HG03097 (cell line): ENCODE measurements around the gene SERPINB7.
"Not testable (repeated sequence)": the region's sequence is repeated elsewhere in the genome, so short reads cannot be mapped to it uniquely, and the experiment has no call there.

Source experiments
- ATAC-seq: cut with Tn5 transposase; IDR thresholded peaks from one replicate; pipeline ENCODE4 v1.9.1; 2021; ENCODE audit not compliant: unreplicated experiment, low FRiP score

The SERPINB7 gene

GRCh38 chr18:63775166-63775730, at the start of gene SERPINB7:
Gene SERPINB7, plus strand, starts transcription at chr18:63775418. Its CDS starts 6,955 bp downstream, at chr18:63782373.
- no peak for ATAC-seq

DNA sequence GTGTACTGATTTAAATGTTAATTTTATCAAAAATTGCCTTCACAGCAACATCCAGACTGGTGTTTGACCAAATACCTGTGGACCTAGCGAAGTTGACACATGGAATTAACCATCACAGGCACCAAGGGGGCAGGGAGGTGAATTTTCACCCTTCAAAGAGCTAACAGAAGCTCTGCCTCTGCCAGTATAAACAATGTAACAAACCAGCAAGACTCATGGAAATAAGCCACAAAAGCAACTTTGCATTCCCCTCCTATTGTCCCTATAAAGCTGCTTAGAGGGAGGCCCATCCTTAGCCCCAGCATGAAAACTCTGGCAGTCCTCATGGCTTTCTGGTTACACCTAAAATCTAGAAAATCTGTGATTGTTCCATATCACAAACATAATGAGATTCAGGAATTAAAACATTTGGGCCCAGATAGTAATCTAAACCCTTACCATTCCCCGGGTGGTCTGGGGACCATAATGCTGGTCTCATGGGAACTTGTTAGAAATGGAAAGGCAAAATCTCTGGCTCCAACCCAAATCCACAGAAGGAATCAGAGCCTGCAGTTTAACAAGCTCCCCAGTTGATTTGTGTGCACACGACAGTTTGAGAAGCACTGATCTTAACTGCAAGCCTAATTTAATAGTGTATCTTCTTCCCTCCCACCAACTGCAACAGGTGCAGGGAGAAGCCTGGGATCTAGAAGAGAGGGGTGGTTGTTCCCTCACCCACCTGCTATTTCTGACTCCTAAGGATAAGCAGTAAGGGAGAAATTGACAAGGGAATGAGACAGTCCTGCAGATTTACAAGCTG, 49.3 kb upstream of the SERPINB7 start:
- no peak for ATAC-seq

GRCh38 chr18:63730773-63731172, 44.4 kb upstream of the SERPINB7 start:
- ATAC-seq, result no peak

- ATAC-seq, result no peak
Measured at GRCh38 chr18:63731215-63731614, 44.0 kb upstream of the SERPINB7 start.

DNA sequence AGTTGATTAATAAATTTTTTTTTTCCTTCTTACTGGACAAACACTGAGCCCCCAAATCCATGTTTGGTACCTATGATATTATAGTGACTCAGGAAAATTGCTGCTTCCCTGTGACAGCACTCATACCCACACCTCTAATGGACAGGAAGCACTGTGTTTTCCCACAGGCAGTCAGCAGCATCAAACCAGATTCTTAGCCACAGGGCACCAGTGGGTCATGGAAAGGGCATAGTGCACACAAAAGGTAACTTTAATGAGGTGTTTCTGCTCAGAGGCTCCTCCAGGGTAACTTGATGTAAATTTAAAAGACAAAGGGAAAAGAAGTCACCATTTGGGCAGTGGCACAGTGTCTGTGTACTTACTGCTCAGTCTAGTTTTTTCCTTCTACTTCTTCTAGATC, 38.3 kb upstream of the SERPINB7 start:
- no peak for ATAC-seq

- ATAC-seq, result no peak
Measured at GRCh38 chr18:63741769-63742168, 33.4 kb upstream of the SERPINB7 start.

- no peak for ATAC-seq
Measured at GRCh38 chr18:63747006-63747405, 28.2 kb upstream of the SERPINB7 start.

GRCh38 chr18:63749489-63749888, 25.7 kb upstream of the SERPINB7 start:
- ATAC-seq, result no peak

GRCh38 chr18:63752636-63753035, 22.6 kb upstream of the SERPINB7 start:
- no peak for ATAC-seq

DNA sequence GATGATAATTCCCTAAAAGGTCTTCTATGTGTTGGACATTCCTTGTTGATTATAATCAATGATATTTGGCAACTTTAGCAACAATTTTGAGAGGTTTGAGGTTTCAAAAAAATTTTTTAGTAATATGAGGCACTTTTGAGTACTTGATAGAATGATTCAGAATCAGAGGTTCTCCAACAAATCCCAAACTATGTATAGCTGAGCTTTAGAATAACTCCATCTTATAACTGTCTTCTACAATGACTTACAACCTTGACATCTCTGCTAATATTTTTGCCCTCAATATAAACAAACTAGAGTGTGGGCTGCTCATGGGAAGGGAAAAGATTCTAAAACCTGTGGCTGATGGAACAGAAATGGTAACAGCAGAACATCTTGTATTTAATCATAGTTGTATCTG, 21.5 kb upstream of the SERPINB7 start:
- no peak for ATAC-seq

- ATAC-seq, result no peak
Measured at GRCh38 chr18:63757541-63757940, 17.7 kb upstream of the SERPINB7 start.

- ATAC-seq, result no peak
Measured at GRCh38 chr18:63758615-63759240, 16.5 kb upstream of the SERPINB7 start.

GRCh38 chr18:63759786-63760185, 15.4 kb upstream of the SERPINB7 start:
- not testable (repeated sequence) for ATAC-seq

DNA sequence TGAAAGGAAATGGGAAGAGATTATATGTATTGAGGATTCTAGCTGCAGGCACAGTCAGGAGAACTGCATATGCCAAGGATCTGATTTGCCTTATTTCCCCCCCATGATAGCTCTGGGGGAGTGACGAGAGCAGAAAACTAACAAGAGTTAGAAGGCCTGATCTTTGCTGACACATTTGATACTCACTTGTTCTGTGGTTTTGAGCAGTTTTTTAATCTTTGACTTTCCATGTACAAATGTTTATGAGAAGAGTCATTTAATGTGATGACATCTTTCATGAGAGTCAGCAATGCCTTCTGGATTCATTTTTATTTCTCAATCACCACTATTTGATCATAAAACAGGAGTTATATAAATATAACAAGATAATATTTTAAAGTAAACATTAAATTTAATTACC, 12.7 kb upstream of the SERPINB7 start:
- no peak for ATAC-seq

DNA sequence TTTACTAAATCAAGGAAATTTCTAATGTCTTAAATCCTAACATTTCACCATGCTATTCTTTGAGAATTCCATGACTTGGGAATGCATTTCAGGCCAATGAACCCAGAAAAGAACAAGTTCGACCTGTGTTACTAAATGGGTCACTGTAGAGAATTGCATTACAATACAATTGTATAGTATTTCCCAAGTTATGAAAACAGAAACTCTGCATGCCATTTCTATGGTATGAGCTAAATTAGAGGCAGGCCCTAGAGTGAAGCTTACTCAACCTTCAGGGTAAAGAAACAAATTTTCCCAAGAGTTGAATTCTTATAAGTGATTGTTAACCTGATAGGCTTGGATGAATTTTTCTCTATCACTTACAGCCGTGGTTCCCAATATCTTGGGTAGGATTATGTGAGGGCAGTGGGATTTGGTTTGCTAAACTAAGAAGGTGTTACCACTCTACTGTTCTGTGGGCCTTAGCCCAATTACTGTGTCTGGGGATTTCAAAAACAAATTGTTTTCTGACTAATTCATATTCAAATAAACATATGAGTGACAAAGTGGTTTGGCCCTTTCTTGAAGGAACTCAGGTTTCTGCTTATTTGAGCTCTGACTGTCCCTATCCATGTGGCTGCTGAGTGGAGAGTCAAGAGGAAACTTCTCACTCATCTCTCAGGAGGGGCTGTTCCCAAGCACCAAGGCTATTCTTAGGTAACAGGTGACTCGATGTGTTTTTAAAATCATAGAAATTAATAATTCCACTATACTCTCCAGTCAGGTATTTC, 11.2 kb upstream of the SERPINB7 start:
- ATAC-seq, result no peak

DNA sequence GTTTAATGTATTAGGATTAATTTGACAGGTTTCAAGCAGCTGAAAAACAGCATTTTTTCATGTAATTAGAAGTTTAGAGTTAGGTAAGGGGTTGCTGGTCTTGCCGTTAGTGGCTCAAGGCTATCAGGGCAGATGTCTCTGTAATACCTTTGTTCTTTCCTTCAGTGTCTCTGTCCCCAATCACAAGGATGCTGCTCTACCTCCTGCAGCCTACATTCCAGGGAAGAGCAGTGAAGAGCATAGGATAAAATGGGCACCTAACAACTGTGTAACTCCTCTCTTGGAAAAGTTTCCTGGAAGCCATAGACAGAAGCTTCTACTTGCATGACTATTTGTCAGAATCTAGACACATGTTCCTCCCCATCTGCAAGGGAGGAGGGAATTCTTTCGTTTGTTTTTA, 9.4 kb upstream of the SERPINB7 start:
- no peak for ATAC-seq

DNA sequence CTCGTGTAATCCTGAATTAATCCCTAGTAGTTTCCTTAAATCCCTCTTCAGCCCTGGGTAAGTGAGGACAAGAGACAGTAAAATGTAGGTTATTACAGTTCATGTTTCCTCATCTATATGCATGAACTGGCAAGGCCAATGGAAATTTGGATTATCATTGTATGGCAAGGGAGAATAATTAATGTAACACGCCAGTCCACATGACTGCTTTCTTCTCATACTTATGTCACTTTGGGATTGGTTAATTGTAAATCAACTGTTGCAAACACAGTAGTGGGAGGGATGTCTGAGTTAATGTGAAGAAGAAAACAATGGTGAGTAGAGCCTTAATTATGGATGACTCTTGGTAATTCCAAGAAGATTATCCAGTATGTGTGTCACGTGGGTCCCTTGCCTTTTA, 1.7 kb upstream of the SERPINB7 start:
- ATAC-seq, result no peak

GRCh38 chr18:63774511-63774910, 707 bp upstream of the SERPINB7 start:
- ATAC-seq, result no peak

- ATAC-seq, result no peak
Measured at GRCh38 chr18:63779386-63779785, 4.2 kb downstream of the SERPINB7 start.

DNA sequence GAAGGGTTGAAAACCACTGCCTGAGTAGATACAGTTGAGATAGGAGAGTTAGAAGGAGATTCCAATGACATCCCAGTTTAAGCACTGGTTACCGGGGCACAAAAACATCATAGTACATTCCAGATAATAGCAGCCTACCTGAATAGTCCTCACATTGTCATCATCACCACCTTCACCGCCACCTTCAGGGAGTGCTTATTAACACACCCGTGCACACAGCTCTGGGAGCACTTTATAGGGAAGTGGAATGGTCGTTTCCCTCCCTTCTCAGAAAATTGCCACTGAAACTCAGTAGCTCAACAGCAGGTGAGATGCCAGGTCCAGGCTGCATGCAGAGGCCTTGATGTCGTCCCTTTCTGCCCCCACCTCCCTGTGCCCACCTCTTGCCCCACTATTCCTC, 8.2 kb downstream of the SERPINB7 start:
- no peak for ATAC-seq

DNA sequence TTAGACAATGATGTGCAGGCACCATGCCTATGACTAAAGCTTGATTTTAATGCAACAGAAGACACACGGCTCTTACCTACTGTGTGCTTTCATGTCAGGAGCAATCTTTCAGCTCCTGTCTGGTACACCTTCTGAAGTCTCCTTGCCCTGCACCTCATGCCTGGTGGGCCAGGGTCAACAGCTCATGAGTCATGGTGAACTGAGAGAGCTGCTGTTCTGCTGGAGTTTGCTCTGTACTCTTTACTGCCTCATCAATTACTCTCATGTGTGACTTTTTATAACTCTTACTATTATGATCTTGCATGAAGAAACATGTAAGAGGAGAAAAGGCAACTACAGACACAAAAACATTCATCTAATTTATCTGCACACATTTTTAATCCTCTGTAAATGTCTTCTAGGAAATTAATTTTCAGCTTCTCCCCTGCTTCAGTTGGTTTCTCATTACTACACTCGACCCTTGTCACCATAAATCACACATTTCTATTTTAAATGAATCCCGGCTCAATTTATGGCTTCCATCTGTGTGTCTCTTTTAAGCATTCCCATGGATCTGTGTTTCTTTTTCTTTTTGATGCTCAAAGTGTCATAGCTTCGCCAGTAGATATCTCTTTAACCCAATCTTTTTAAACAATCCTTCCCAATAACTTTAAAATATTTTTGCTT, 9.7 kb downstream of the SERPINB7 start:
- no peak for ATAC-seq
